Spleen (tissue), 7 donors: ENCODE data around the gene CCDC91.

ENCODE experiments used
- POLR2A ChIP-seq, 3 donors: fragments of 450-650 bp; IDR thresholded peaks; one replicate each; pipeline ENCODE4 v1.5.1; 2017; ENCODE audit warnings: antibody characterized with exemption in 3 of 3, mild to moderate bottlenecking in 1 of 3
- POLR2AphosphoS5 ChIP-seq, 3 donors: sonication (generic); formaldehyde crosslinking; IDR thresholded peaks; one replicate each; pipeline ENCODE4 v1.5.1; 2017; ENCODE audit warnings: antibody characterized with exemption in 3 of 3
- TF ChIP-seq, protein P1 (sequence below), 11 experiments: fragments of 200-600 bp in 7 of 11; fragments of 450-650 bp in 4 of 11; sonication (generic) in 4 of 11; IDR thresholded peaks in 8 of 11; conservative IDR thresholded peaks in 3 of 11; 1 replicate in 7 of 11; 2 replicates in 4 of 11; pipeline versions ENCODE4 v1.4.0 to v1.8.0; 2016 to 2021; ENCODE audit warnings: antibody characterized with exemption in 11 of 11, inconsistent platforms in 4 of 11, mild to moderate bottlenecking in 1 of 11
- donor health status: DM: no; HTN: no; CAD: no; lungs with moderate emphysema.
- donor health status: DM: no; HTN: no; CAD: no.
- donor health status: DM: no; HTN: no; CAD: no.

DNA sequence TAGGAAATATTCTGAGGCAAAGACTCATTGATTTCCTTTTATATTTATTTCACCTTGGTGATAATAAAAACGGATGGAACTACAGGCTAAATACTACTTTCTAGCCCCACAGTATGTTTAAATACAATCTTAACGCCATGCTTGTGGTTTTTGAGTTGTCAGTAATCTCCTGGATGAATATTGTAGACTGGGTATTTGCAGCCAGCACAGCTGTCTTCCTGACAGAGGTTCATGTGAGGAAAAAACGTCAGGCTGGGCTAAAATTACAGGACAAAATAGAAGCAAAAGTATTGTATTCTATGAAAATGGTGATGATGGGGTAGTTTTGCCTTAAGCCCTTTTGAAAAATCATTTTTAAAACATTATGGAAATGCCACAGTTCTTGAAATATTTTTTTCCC lies 140.9 kb downstream of the CCDC91 start:
- TF ChIP-seq, protein P1, sequence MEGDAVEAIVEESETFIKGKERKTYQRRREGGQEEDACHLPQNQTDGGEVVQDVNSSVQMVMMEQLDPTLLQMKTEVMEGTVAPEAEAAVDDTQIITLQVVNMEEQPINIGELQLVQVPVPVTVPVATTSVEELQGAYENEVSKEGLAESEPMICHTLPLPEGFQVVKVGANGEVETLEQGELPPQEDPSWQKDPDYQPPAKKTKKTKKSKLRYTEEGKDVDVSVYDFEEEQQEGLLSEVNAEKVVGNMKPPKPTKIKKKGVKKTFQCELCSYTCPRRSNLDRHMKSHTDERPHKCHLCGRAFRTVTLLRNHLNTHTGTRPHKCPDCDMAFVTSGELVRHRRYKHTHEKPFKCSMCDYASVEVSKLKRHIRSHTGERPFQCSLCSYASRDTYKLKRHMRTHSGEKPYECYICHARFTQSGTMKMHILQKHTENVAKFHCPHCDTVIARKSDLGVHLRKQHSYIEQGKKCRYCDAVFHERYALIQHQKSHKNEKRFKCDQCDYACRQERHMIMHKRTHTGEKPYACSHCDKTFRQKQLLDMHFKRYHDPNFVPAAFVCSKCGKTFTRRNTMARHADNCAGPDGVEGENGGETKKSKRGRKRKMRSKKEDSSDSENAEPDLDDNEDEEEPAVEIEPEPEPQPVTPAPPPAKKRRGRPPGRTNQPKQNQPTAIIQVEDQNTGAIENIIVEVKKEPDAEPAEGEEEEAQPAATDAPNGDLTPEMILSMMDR (IDR thresholded peaks at IDR 0.05 in 8 of 11, conservative IDR thresholded peaks at IDR 0.05 in 3 of 11), result no peak
- TF ChIP-seq POLR2A (IDR thresholded peaks at IDR 0.05) (no peak), POLR2AphosphoS5 (IDR thresholded peaks at IDR 0.05) (no peak)
